Small intestine (tissue), 16 donors: Measurements from ENCODE around the gene FKTN. TPM values are rescaled to one million over a fixed set of nuclear protein-coding genes. Genes with fewer than 3 reads are reported as not detected.
"Not testable (repeated sequence)": the region's sequence is repeated elsewhere in the genome, so short reads cannot be mapped to it uniquely, and the experiment has no call there.

Experiments
- DNase-seq, 2 donors: peaks; one replicate each; pipeline versions ENCODE4 v3.0.0 to v3.0.0-alpha.2; 2013
- FAIRE-seq: peaks from 2 replicates; lab custom pipeline; 2012; peaks lifted over from hg19 to GRCh38; lab: Jason Lieb, UNC
- H3K27ac ChIP-seq, 3 donors: one replicate each; pipeline ENCODE4 v1.5.1; 2013; ENCODE audit warnings: low read length in 2 of 3, mild to moderate bottlenecking in 2 of 3, control low read depth in 1 of 3, inconsistent platforms in 1 of 3, low read depth in 1 of 3, moderate library complexity in 1 of 3
- H3K27me3 ChIP-seq, 3 donors: one replicate each; pipeline ENCODE4 v1.6.1; 2013; ENCODE audit warnings: low read length in 3 of 3, inconsistent platforms in 1 of 3; ENCODE audit not compliant: control insufficient read depth in 3 of 3, insufficient read depth in 3 of 3
- H3K36me3 ChIP-seq, 3 donors: one replicate each; pipeline ENCODE4 v1.6.1; 2013; ENCODE audit warnings: low read length in 3 of 3, inconsistent platforms in 1 of 3, low read depth in 1 of 3, mild to moderate bottlenecking in 1 of 3, moderate library complexity in 1 of 3; ENCODE audit not compliant: control insufficient read depth in 3 of 3, insufficient read depth in 2 of 3
- H3K4me1 ChIP-seq, 3 donors: one replicate each; pipeline ENCODE4 v1.6.1; 2013; ENCODE audit warnings: low read length in 2 of 3, inconsistent platforms in 1 of 3, low read depth in 1 of 3, mild to moderate bottlenecking in 1 of 3, moderate library complexity in 1 of 3; ENCODE audit not compliant: control insufficient read depth in 3 of 3, insufficient read depth in 2 of 3
- H3K4me3 ChIP-seq, 3 donors: one replicate each; pipeline ENCODE4 v1.5.1; 2013; ENCODE audit warnings: low read length in 3 of 3, control low read depth in 1 of 3, inconsistent platforms in 1 of 3, low read depth in 1 of 3, mild to moderate bottlenecking in 1 of 3, moderate library complexity in 1 of 3
- H3K9me3 ChIP-seq, 2 donors: one replicate each; pipeline ENCODE4 v1.6.1; 2013; ENCODE audit warnings: low read depth in 1 of 2, low read length in 1 of 2; ENCODE audit not compliant: control insufficient read depth in 2 of 2, insufficient read depth in 1 of 2
- WGBS, 3 donors: extraction: QIAGEN DNeasy Blood & Tissue Kit; methylation state at CpG; one replicate each; pipeline ENCODE4 v1.1.7; 2013; 5-methylcytosine and 5-hydroxymethylcytosine counted together
- long read RNA-seq, 10 donors: transcript quantifications; one replicate each; lab custom pipeline, GENCODE V29; 2026
- polyA plus RNA-seq, 4 donors: library from polyadenylated mRNA; stranded (reverse) in 3 of 4; unstranded in 1 of 4; fragments of 200-250 nt in 3 of 4; fragments of 120-200 nt in 1 of 4; gene quantifications; one replicate each; pipeline versions ENCODE4 v1.2.1 to v1.2.3, GENCODE V29; 2013
- donor health status: healthy with polysubstance abuse.
- donor health status: control.
- donor health status: control.
- donor health status: Bipolar disorder and iron deficiency.
- donor health status: healthy.

FKTN gene
- 10 to 100 TPM in 1 of 4 donors, 1 to 10 TPM in 2, under 1 TPM in 1; 0.67 to 17.3 (median 2.7) TPM for polyA plus RNA-seq
- long read RNA-seq, donor 1, partial matches to known transcripts = 0 of 2 reads
- long read RNA-seq, donor 1, other reads (novel, unspliced or antisense) = 0 of 2 reads
- long read RNA-seq, donor 2, full-length matches to known transcripts = 2 of 2 reads
- long read RNA-seq, donor 2, partial matches to known transcripts = 0 of 2 reads
- long read RNA-seq, donor 2, other reads (novel, unspliced or antisense) = 0 of 2 reads
- long read RNA-seq, donor 3 = 0 reads
- long read RNA-seq, donor 4 = 0 reads
- long read RNA-seq, donor 5 = 0 reads
- long read RNA-seq, donor 6 = 0 reads
- long read RNA-seq, donor 7, partial matches to known transcripts = 0 of 1 reads
- long read RNA-seq, donor 7, other reads (novel, unspliced or antisense) = 0 of 1 reads
- long read RNA-seq, donor 8 = 0 reads
- long read RNA-seq, donor 9 = 0 reads
- long read RNA-seq, donor 10 = 0 reads

- FAIRE-seq = no peak
- 1% methylated on average over 49 of the region's 49 CpGs for WGBS, 3 donors
- Histone ChIP-seq H3K4me1 (peaks cover 0 to 3% (median 2%) of the 10 kb centered on the region in 3 donors), H3K27ac (peak within 1 kb of the TSS; percentile 0 to 79 (median 67)), H3K36me3 (peaks cover 0 to 5% (median 1%) of the 10 kb centered on the region in 3 donors), H3K9me3 (peaks cover 0 to 12% of the 10 kb centered on the region in 2 donors), H3K4me3 (peak within 1 kb of the TSS; percentile 73 to 88 (median 85)), H3K27me3 (no peaks in the 10 kb centered on the region)
- DNase-seq = peak; percentile 87 to 94
Observed at GRCh38 chr9:105557804-105558610, at the start of gene FKTN. TSS of gene FKTN (plus strand) at chr9:105558131. CDS start at chr9:105575033, 16,902 bp downstream.

GRCh38 chr9:105508530-105508929 is 49.4 kb upstream of the FKTN start:
- no peak overlapping the region for H3K4me3 ChIP-seq
- H3K27ac ChIP-seq = no peak overlapping the region
- H3K36me3 ChIP-seq = peaks cover 0 to 3% (median 0%) of the 10 kb centered on the region in 3 donors
- no peaks in the 10 kb centered on the region for H3K27me3 ChIP-seq
- 91 to 94% (median 92%) methylated on average over 2 of the region's 2 CpGs for WGBS, 3 donors
- H3K4me1 ChIP-seq = peaks cover 0 to 3% (median 2%) of the 10 kb centered on the region in 3 donors
- DNase-seq = peak in 1 of 2 donors; percentile 8
- no peak for FAIRE-seq
- no peaks in the 10 kb centered on the region for H3K9me3 ChIP-seq

- Histone ChIP-seq H3K36me3 (peaks cover 0 to 5% (median 3%) of the 10 kb centered on the region in 3 donors), H3K9me3 (peaks cover 0 to 1% of the 10 kb centered on the region in 2 donors), H3K27ac (no peak overlapping the region), H3K4me1 (peaks cover 0 to 3% (median 0%) of the 10 kb centered on the region in 3 donors), H3K27me3 (no peaks in the 10 kb centered on the region), H3K4me3 (no peak overlapping the region)
- WGBS, 3 donors = 79 to 89% (median 83%) methylated on average over 1 of the region's 1 CpG
- DNase-seq = no peak
- FAIRE-seq = no peak
Observed at GRCh38 chr9:105510024-105510423, 47.9 kb upstream of the FKTN start.

- Histone ChIP-seq H3K27ac (no peak overlapping the region), H3K4me1 (peaks cover 0 to 3% (median 0%) of the 10 kb centered on the region in 3 donors), H3K4me3 (no peak overlapping the region), H3K36me3 (peaks cover 0 to 18% (median 3%) of the 10 kb centered on the region in 3 donors), H3K9me3 (peaks cover 0 to 10% of the 10 kb centered on the region in 2 donors), H3K27me3 (no peaks in the 10 kb centered on the region)
- no peak for FAIRE-seq
- DNase-seq = no peak
Observed at GRCh38 chr9:105511446-105511845, 46.5 kb upstream of the FKTN start.

- no peak for FAIRE-seq
- Histone ChIP-seq H3K4me1 (no peaks in the 10 kb centered on the region), H3K36me3 (peaks cover 0 to 19% (median 0%) of the 10 kb centered on the region in 3 donors), H3K9me3 (peaks cover 0 to 10% of the 10 kb centered on the region in 2 donors), H3K27ac (no peak overlapping the region), H3K4me3 (no peak overlapping the region), H3K27me3 (no peaks in the 10 kb centered on the region)
- WGBS, 3 donors = 88 to 95% (median 89%) methylated on average over 11 of the region's 11 CpGs
- DNase-seq = no peak
Observed at GRCh38 chr9:105515811-105516413, 42.0 kb upstream of the FKTN start.

GRCh38 chr9:105519710-105520369 is 38.1 kb upstream of the FKTN start:
- not testable (repeated sequence) for H3K4me1 ChIP-seq, H3K9me3 ChIP-seq, FAIRE-seq, H3K27me3 ChIP-seq
- DNase-seq = peak in 1 of 2 donors; percentile 43
- Histone ChIP-seq H3K36me3 (peaks cover 0 to 16% (median 0%) of the 10 kb centered on the region in 3 donors), H3K27ac (peak overlapping the region in 2 of 3 donors; percentile 60 to 72), H3K4me3 (peak overlapping the region in 1 of 3 donors; percentile 25)
- WGBS, 3 donors = 85 to 89% (median 89%) methylated on average over 31 to 43 of the region's 43 CpGs

- not testable (repeated sequence) for H3K27me3 ChIP-seq, H3K36me3 ChIP-seq, H3K4me1 ChIP-seq, H3K9me3 ChIP-seq, H3K4me3 ChIP-seq, FAIRE-seq, DNase-seq, H3K27ac ChIP-seq
- WGBS, 3 donors = 94 to 98% (median 98%) methylated on average over 4 to 6 of the region's 6 CpGs
Observed at GRCh38 chr9:105520992-105521391, 36.9 kb upstream of the FKTN start.
